ENCODE results near the gene UBE2V1. TPM values are rescaled to one million over a fixed set of nuclear protein-coding genes. Genes with fewer than 3 reads are reported as not detected.

The UBE2V1 gene
- total and polyA plus RNA-seq, 2 of the 13 experiments (the other 11 are each of a cell fraction or from before 2014, with no cell fraction given) = 81.3 to 132 TPM

GRCh38 chr20:50110141-50111047 is 2.6 kb downstream of the UBE2V1 start (continued):
- TF ChIP-seq STAT6 (CRISPR knock-in tag; IDR thresholded peaks at IDR 0.05; ENCODE audit: borderline replicate concordance) (no peak), TBX2 (CRISPR knock-in tag; IDR thresholded peaks at IDR 0.05; ENCODE audit: borderline replicate concordance) (no peak), ZNF878 (CRISPR knock-in tag; IDR thresholded peaks at IDR 0.05) (no peak), MIXL1 (CRISPR knock-in tag; IDR thresholded peaks at IDR 0.05) (no peak; the same call in 1 of the 2 replicates), NR2F2 (IDR thresholded peaks at IDR 0.05; ENCODE audit: borderline replicate concordance, low read depth) (no peak), PHF8 (CRISPR knock-in tag; IDR thresholded peaks at IDR 0.05) (no peak), HOMEZ (CRISPR knock-in tag; IDR thresholded peaks at IDR 0.05; ENCODE audit: low read depth) (0 out of 2 replicates have a peak, but pooled peaks have one; percentile 4), ELF4 (CRISPR knock-in tag; IDR thresholded peaks at IDR 0.05; ENCODE audit: borderline replicate concordance) (no peak), KLF16 (CRISPR knock-in tag; IDR thresholded peaks at IDR 0.05) (no peak), TCF7L2 (IDR thresholded peaks at IDR 0.05; ENCODE audit: low read depth, low read length) (no peak), SAFB2 (CRISPR knock-in tag; IDR thresholded peaks at IDR 0.05; ENCODE audit: borderline replicate concordance, low read depth) (no peak), U2AF2 (IDR thresholded peaks at IDR 0.05; ENCODE audit: low read depth, low read length) (no peak), HOXA5 (CRISPR knock-in tag; IDR thresholded peaks at IDR 0.05) (no peak), ETV5 (CRISPR knock-in tag; IDR thresholded peaks at IDR 0.05; ENCODE audit: borderline replicate concordance) (no peak), ZNF747 (CRISPR knock-in tag; IDR thresholded peaks at IDR 0.05; ENCODE audit: borderline replicate concordance) (peak; percentile 25; the same call in 1 of the 2 replicates), MBD4 (IDR thresholded peaks at IDR 0.05; ENCODE audit: borderline replicate concordance, low read length) (no peak), CSRNP1 (CRISPR knock-in tag; IDR thresholded peaks at IDR 0.05) (no peak), SRSF9 (IDR thresholded peaks at IDR 0.05; ENCODE audit: borderline replicate concordance, insufficient read depth, low read depth, low read length, poor library complexity, severe bottlenecking) (no peak), POLR2AphosphoS2 (IDR thresholded peaks at IDR 0.05; ENCODE audit: low read depth, low read length) (no peak), SPEN (CRISPR knock-in tag; IDR thresholded peaks at IDR 0.05; ENCODE audit: low read depth) (no peak), ATF7 (IDR thresholded peaks at IDR 0.05) (no peak), ATF7 (CRISPR knock-in tag; IDR thresholded peaks at IDR 0.05) (no peak), ZNF333 (CRISPR knock-in tag; IDR thresholded peaks at IDR 0.05; ENCODE audit: borderline replicate concordance) (no peak)
